Progenitor cell of endocrine pancreas (in vitro differentiated cells): ENCODE measurements around the gene CMBL. TPM values are rescaled to one million over a fixed set of nuclear protein-coding genes. Genes with fewer than 3 reads are reported as not detected.

Source experiments
- DNase-seq: peaks from one replicate; pipeline ENCODE4 v3.0.0; 2021; ENCODE audit warnings: low spot score; ENCODE audit not compliant: unreplicated experiment
- H3K27ac Mint-ChIP-seq: 2 replicates; pipeline ENCODE4 v1.8.0; 2021; ENCODE audit warnings: mild to moderate bottlenecking, moderate library complexity, mixed read lengths
- H3K27me3 Mint-ChIP-seq: 2 replicates; pipeline ENCODE4 v1.8.0; 2021; ENCODE audit warnings: mixed read lengths
- H3K36me3 Mint-ChIP-seq: 2 replicates; pipeline ENCODE4 v1.8.0; 2022; ENCODE audit warnings: mixed read lengths; ENCODE audit not compliant: insufficient read depth
- H3K4me1 Mint-ChIP-seq: 2 replicates; pipeline ENCODE4 v1.8.0; 2021; ENCODE audit warnings: low read depth, mixed read lengths
- H3K4me3 Mint-ChIP-seq: 2 replicates; pipeline ENCODE4 v1.8.0; 2021; ENCODE audit warnings: low read depth, mild to moderate bottlenecking, moderate library complexity, mixed read lengths
- H3K9me3 Mint-ChIP-seq: 2 replicates; pipeline ENCODE4 v1.8.0; 2021; ENCODE audit warnings: low read depth, mixed read lengths
- total RNA-seq: library from RNA; stranded (reverse); gene quantifications from 2 replicates; pipeline ENCODE4 v1.2.1, GENCODE V29; 2021
- TF ChIP-seq, protein P1 (sequence below): fragments of 200-600 bp; sonication (generic); IDR thresholded peaks from one replicate; pipeline ENCODE4 v1.5.0; 2021; ENCODE audit warnings: antibody characterized with exemption, mild to moderate bottlenecking; ENCODE audit not compliant: unreplicated experiment

The CMBL gene
- total RNA-seq, 1 donor from 2014 or later, result 10.0 TPM

GRCh38 chr5:10310066-10310779 is 2.5 kb upstream of the CMBL start:
- Mint-ChIP-seq H3K27me3 (peaks cover 12% of the 10 kb centered on the region), H3K9me3 (no peaks in the 10 kb centered on the region), H3K4me3 (no peak overlapping the region), H3K27ac (no peak overlapping the region), H3K36me3 (no peaks in the 10 kb centered on the region), H3K4me1 (peaks cover 13% of the 10 kb centered on the region)
- TF ChIP-seq, protein P1, sequence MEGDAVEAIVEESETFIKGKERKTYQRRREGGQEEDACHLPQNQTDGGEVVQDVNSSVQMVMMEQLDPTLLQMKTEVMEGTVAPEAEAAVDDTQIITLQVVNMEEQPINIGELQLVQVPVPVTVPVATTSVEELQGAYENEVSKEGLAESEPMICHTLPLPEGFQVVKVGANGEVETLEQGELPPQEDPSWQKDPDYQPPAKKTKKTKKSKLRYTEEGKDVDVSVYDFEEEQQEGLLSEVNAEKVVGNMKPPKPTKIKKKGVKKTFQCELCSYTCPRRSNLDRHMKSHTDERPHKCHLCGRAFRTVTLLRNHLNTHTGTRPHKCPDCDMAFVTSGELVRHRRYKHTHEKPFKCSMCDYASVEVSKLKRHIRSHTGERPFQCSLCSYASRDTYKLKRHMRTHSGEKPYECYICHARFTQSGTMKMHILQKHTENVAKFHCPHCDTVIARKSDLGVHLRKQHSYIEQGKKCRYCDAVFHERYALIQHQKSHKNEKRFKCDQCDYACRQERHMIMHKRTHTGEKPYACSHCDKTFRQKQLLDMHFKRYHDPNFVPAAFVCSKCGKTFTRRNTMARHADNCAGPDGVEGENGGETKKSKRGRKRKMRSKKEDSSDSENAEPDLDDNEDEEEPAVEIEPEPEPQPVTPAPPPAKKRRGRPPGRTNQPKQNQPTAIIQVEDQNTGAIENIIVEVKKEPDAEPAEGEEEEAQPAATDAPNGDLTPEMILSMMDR, result no peak
- DNase-seq, result no peak

DNA sequence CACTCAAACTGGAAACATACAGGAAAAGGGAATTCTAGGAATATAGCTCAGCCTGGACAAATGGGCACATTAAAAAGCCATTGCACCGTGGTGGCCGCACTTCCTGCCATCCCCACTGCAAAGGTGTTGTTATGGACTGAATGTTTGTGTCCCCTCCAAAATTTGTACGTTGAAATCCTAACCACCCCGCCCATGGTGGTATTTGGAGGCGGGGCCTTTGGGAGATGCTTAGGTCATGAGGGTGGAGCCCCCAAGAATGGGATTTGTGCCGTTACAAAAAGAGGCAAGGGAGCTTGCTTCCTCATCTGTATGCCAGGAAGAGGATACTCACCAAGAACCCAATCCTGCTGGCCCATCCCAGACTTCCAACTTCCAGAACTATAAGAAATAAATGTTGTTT is 1.1 kb upstream of the CMBL start:
- H3K4me3 Mint-ChIP-seq, result peak overlapping the region; percentile 60
- peaks cover 13% of the 10 kb centered on the region for H3K4me1 Mint-ChIP-seq
- H3K27me3 Mint-ChIP-seq, result peaks cover 9% of the 10 kb centered on the region
- no peaks in the 10 kb centered on the region for H3K9me3 Mint-ChIP-seq
- H3K36me3 Mint-ChIP-seq, result no peaks in the 10 kb centered on the region
- H3K27ac Mint-ChIP-seq, result peak overlapping the region; percentile 29
- TF ChIP-seq, protein P1, result no peak
- DNase-seq, result no peak

DNA sequence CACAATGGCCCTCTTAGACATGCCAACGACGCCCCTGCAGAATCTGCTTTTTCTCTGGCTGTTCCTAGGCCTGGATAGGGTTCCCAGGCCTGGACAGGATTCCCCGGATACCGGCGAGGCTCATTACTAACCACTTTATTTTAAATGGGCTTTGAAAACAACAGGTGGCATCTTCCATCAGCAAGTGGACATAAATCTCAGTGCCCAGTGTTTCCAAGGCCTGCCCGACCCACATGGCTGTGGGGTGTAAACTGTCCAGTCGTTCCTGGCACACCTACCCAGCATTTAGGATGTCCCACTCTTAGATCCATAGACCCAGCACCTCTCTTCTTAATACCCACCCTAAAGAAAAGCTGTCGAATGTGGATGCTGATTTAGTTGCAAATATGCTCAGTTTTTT is 896 bp downstream of the CMBL start:
- Mint-ChIP-seq H3K9me3 (peaks cover 8% of the 10 kb centered on the region), H3K4me1 (peaks cover 21% of the 10 kb centered on the region), H3K27me3 (peaks cover 5% of the 10 kb centered on the region), H3K27ac (peak overlapping the region; percentile 50), H3K36me3 (peaks cover 5% of the 10 kb centered on the region), H3K4me3 (peak overlapping the region; percentile 75)
- DNase-seq, result no peak
- TF ChIP-seq, protein P1, result no peak

GRCh38 chr5:10306114-10306513 is 1.6 kb downstream of the CMBL start:
- Mint-ChIP-seq H3K27ac (no peak overlapping the region), H3K4me3 (peak overlapping the region; percentile 9)

GRCh38 chr5:10304932-10305331 is 2.8 kb downstream of the CMBL start:
- TF ChIP-seq, protein P1, result no peak
- peaks cover 5% of the 10 kb centered on the region for H3K27me3 Mint-ChIP-seq
- H3K27ac Mint-ChIP-seq, result no peak overlapping the region
- DNase-seq, result no peak
- H3K4me3 Mint-ChIP-seq, result no peak overlapping the region
- peaks cover 18% of the 10 kb centered on the region for H3K4me1 Mint-ChIP-seq
- peaks cover 8% of the 10 kb centered on the region for H3K9me3 Mint-ChIP-seq
- peaks cover 5% of the 10 kb centered on the region for H3K36me3 Mint-ChIP-seq

More at GRCh38 chr5:10306114-10306513, 1.6 kb downstream of the CMBL start:
- Mint-ChIP-seq H3K27me3 (peaks cover 5% of the 10 kb centered on the region), H3K4me1 (peaks cover 19% of the 10 kb centered on the region), H3K9me3 (peaks cover 8% of the 10 kb centered on the region), H3K36me3 (peaks cover 5% of the 10 kb centered on the region)
- DNase-seq, result no peak
- TF ChIP-seq, protein P1, result no peak
